Measurements from ENCODE around the gene ITM2B. TPM values are rescaled to one million over a fixed set of nuclear protein-coding genes. Genes with fewer than 3 reads are reported as not detected.

ITM2B gene
- total and polyA plus RNA-seq, 10 of the 15 experiments (the other 5 are each of a cell fraction or from before 2014, with no cell fraction given), result 2.5 to 18.1 (median 4.9) TPM

DNA sequence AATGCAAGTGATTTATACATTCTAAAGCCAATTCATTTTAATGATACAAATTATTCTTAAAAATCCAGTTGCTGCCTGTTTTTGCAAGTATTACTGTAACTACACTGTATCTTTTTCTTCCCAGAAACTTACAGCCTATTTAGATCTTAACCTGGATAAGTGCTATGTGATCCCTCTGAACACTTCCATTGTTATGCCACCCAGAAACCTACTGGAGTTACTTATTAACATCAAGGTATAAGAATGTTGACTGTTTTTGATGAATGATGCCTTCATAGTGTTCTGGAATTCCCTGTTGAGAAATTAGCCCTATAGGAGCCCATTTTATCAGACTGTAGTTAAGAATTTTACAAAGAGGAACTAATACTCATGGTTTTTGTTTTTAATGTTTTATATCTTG is 25.0 kb downstream of the ITM2B start (continued):
- TF ChIP-seq, protein P1, sequence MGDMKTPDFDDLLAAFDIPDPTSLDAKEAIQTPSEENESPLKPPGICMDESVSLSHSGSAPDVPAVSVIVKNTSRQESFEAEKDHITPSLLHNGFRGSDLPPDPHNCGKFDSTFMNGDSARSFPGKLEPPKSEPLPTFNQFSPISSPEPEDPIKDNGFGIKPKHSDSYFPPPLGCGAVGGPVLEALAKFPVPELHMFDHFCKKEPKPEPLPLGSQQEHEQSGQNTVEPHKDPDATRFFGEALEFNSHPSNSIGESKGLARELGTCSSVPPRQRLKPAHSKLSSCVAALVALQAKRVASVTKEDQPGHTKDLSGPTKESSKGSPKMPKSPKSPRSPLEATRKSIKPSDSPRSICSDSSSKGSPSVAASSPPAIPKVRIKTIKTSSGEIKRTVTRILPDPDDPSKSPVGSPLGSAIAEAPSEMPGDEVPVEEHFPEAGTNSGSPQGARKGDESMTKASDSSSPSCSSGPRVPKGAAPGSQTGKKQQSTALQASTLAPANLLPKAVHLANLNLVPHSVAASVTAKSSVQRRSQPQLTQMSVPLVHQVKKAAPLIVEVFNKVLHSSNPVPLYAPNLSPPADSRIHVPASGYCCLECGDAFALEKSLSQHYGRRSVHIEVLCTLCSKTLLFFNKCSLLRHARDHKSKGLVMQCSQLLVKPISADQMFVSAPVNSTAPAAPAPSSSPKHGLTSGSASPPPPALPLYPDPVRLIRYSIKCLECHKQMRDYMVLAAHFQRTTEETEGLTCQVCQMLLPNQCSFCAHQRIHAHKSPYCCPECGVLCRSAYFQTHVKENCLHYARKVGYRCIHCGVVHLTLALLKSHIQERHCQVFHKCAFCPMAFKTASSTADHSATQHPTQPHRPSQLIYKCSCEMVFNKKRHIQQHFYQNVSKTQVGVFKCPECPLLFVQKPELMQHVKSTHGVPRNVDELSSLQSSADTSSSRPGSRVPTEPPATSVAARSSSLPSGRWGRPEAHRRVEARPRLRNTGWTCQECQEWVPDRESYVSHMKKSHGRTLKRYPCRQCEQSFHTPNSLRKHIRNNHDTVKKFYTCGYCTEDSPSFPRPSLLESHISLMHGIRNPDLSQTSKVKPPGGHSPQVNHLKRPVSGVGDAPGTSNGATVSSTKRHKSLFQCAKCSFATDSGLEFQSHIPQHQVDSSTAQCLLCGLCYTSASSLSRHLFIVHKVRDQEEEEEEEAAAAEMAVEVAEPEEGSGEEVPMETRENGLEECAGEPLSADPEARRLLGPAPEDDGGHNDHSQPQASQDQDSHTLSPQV (IDR thresholded peaks at IDR 0.05), result no peak
- TF ChIP-seq JUNB (IDR thresholded peaks at IDR 0.05) (no peak), EED (IDR thresholded peaks at IDR 0.05; ENCODE audit: low read depth) (no peak), SUZ12 (IDR thresholded peaks at IDR 0.05; ENCODE audit: unreplicated experiment) (no peak), GATAD2B (conservative IDR thresholded peaks at IDR 0.05; ENCODE audit: low read depth) (no peak), CBFB (IDR thresholded peaks at IDR 0.05; ENCODE audit: low read depth) (no peak)
- TF ChIP-seq, protein P2, sequence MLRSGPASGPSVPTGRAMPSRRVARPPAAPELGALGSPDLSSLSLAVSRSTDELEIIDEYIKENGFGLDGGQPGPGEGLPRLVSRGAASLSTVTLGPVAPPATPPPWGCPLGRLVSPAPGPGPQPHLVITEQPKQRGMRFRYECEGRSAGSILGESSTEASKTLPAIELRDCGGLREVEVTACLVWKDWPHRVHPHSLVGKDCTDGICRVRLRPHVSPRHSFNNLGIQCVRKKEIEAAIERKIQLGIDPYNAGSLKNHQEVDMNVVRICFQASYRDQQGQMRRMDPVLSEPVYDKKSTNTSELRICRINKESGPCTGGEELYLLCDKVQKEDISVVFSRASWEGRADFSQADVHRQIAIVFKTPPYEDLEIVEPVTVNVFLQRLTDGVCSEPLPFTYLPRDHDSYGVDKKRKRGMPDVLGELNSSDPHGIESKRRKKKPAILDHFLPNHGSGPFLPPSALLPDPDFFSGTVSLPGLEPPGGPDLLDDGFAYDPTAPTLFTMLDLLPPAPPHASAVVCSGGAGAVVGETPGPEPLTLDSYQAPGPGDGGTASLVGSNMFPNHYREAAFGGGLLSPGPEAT (IDR thresholded peaks at IDR 0.05; ENCODE audit: low read depth), result no peak
- TF ChIP-seq, protein P3, sequence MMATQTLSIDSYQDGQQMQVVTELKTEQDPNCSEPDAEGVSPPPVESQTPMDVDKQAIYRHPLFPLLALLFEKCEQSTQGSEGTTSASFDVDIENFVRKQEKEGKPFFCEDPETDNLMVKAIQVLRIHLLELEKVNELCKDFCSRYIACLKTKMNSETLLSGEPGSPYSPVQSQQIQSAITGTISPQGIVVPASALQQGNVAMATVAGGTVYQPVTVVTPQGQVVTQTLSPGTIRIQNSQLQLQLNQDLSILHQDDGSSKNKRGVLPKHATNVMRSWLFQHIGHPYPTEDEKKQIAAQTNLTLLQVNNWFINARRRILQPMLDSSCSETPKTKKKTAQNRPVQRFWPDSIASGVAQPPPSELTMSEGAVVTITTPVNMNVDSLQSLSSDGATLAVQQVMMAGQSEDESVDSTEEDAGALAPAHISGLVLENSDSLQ (IDR thresholded peaks at IDR 0.05), result no peak

Measured in GM12878 (cell line).